ENCODE results near the gene PXDC1. TPM values are rescaled to one million over a fixed set of nuclear protein-coding genes. Genes with fewer than 3 reads are reported as not detected.

The PXDC1 gene
- total RNA-seq, 1 experiment from 2014 or later: 42.9 TPM

GRCh38 chr6:3798055-3798919 lies 46.8 kb upstream of the PXDC1 start:
- H3K36me3 ChIP-seq (ENCODE audit: control insufficient read depth, insufficient read depth, low read length): no peaks in the 10 kb centered on the region; the same call in 1 of the 2 replicates
- CTCF ChIA-PET: no interaction called here
- BruUV-seq (replicated peaks): TSS peak; percentile 96
- H3K4me1 ChIP-seq: peaks cover 44% of the 10 kb centered on the region
- H3K27me3 ChIP-seq (replicated peaks; ENCODE audit: control insufficient read depth, insufficient read depth, low read length): no peaks in the 10 kb centered on the region
- H3K27ac Mint-ChIP-seq (ENCODE audit: unreplicated experiment): peak overlapping the region; percentile 94
- no peaks in the 10 kb centered on the region for H3K27me3 Mint-ChIP-seq (ENCODE audit: insufficient read depth, unreplicated experiment)
- H3K9me3 Mint-ChIP-seq (ENCODE audit: unreplicated experiment): no peaks in the 10 kb centered on the region
- TF ChIP-seq, protein P1, sequence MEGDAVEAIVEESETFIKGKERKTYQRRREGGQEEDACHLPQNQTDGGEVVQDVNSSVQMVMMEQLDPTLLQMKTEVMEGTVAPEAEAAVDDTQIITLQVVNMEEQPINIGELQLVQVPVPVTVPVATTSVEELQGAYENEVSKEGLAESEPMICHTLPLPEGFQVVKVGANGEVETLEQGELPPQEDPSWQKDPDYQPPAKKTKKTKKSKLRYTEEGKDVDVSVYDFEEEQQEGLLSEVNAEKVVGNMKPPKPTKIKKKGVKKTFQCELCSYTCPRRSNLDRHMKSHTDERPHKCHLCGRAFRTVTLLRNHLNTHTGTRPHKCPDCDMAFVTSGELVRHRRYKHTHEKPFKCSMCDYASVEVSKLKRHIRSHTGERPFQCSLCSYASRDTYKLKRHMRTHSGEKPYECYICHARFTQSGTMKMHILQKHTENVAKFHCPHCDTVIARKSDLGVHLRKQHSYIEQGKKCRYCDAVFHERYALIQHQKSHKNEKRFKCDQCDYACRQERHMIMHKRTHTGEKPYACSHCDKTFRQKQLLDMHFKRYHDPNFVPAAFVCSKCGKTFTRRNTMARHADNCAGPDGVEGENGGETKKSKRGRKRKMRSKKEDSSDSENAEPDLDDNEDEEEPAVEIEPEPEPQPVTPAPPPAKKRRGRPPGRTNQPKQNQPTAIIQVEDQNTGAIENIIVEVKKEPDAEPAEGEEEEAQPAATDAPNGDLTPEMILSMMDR (IDR thresholded peaks at IDR 0.05; ENCODE audit: insufficient read depth in 1 of 2, low read depth in 1 of 2, low read length in 1 of 2, severe bottlenecking in 1 of 2, unreplicated experiment in 1 of 2): no peak
- H3K4me1 Mint-ChIP-seq (ENCODE audit: low read depth, unreplicated experiment): peaks cover 40% of the 10 kb centered on the region
- DNase-seq: peak in 1 of 2 experiments; percentile 24
- H3K9me3 ChIP-seq: no peaks in the 10 kb centered on the region
- H3K4me3 Mint-ChIP-seq (ENCODE audit: unreplicated experiment): no peak overlapping the region
- H3K36me3 Mint-ChIP-seq (ENCODE audit: insufficient read depth, unreplicated experiment): peaks cover 19% of the 10 kb centered on the region
- intact Hi-C loops (cut with micrococcal nuclease; ENCODE audit: unreplicated experiment): no loop called here
- no peak overlapping the region for H3K4me3 ChIP-seq (ENCODE audit: low read depth, low read length)
- POLR2A ChIA-PET: no interaction called here

DNA sequence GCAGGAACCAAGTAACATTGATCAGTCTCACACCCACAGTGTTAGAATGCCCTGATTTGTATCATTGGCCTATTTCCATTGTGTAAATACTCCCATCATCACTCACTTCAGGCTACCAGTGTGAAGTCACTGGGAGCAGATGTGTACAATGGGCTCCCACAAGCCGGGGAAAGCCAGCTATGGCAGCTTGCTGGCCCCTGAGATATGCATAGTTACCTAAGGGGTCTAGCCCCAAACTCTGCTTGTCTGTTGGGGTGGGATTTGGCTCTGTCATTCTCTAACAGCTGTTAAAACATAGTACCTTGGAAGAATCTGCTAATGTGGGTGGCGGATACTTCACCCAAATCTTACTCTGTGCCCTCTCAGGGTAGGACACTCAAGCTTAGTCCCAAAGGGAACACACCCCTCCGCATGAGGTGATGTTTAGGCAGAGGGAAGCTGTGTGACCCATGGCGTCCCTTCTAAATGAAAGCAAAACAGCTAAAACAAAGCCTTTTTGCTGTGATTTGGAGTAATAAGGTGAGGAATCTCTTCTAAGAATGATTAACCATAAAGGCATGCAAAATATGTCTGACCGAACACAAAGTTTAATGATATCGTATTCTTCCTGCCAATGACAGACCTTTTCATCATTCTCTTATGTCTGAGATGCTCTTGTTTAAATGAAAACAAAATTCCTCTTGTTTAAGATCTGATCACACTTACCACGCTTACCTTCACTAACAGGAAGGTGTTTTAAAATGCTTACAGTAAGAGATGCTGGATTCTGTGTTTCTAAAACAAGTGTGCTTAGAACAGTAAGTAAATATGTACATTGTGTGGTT lies 45.9 kb upstream of the PXDC1 start:
- Mint-ChIP-seq H3K27me3 (ENCODE audit: insufficient read depth, unreplicated experiment) (no peaks in the 10 kb centered on the region), H3K9me3 (ENCODE audit: unreplicated experiment) (no peaks in the 10 kb centered on the region), H3K36me3 (ENCODE audit: insufficient read depth, unreplicated experiment) (peaks cover 19% of the 10 kb centered on the region), H3K4me1 (ENCODE audit: low read depth, unreplicated experiment) (peaks cover 40% of the 10 kb centered on the region), H3K27ac (ENCODE audit: unreplicated experiment) (peak overlapping the region; percentile 94), H3K4me3 (ENCODE audit: unreplicated experiment) (peak overlapping the region; percentile 40)
- CTCF ChIA-PET: interaction anchor here (0.6 kb wide), 1 partner anchor 181 kb away, joined by 3 read pairs; no protein-coding TSS in a partner anchor
- POLR2A ChIA-PET: no interaction called here
- TF ChIP-seq, protein P1 (IDR thresholded peaks at IDR 0.05; ENCODE audit: insufficient read depth in 1 of 2, low read depth in 1 of 2, low read length in 1 of 2, severe bottlenecking in 1 of 2, unreplicated experiment in 1 of 2): no peak
- Histone ChIP-seq H3K27me3 (replicated peaks; ENCODE audit: control insufficient read depth, insufficient read depth, low read length) (no peaks in the 10 kb centered on the region), H3K4me1 (peaks cover 44% of the 10 kb centered on the region), H3K36me3 (ENCODE audit: control insufficient read depth, insufficient read depth, low read length) (no peaks in the 10 kb centered on the region; the same call in 1 of the 2 replicates), H3K9me3 (no peaks in the 10 kb centered on the region), H3K4me3 (ENCODE audit: low read depth, low read length) (no peak overlapping the region)
- DNase-seq: peak in 1 of 2 experiments; percentile 52
- intact Hi-C loops (cut with micrococcal nuclease; ENCODE audit: unreplicated experiment): loop anchor here (1.0 to 2.0 kb wide), 3 partner anchors 8 to 110 kb away; partner anchors contain the start of gene PXDC1
- BruUV-seq (replicated peaks): TSS peak; percentile 98

DNA sequence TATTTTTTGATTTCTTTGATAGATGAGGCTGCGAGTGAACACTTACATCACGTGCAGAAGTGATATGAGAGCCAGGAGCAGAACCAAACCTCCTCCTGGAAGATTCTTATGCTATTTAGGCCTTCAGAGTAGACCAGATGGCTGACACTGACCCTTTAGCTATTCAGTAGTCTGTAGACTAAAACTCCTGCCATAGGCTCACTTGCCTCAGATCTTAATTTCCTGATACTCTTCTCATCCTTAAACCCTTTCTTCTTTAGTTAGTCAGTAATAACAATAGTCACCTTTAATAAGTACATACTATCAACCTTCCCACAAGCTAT lies 45.2 kb upstream of the PXDC1 start:
- Histone ChIP-seq H3K4me3 (ENCODE audit: low read depth, low read length) (no peak overlapping the region), H3K36me3 (ENCODE audit: control insufficient read depth, insufficient read depth, low read length) (no peaks in the 10 kb centered on the region; the same call in 1 of the 2 replicates), H3K9me3 (no peaks in the 10 kb centered on the region), H3K4me1 (peaks cover 44% of the 10 kb centered on the region), H3K27me3 (replicated peaks; ENCODE audit: control insufficient read depth, insufficient read depth, low read length) (no peaks in the 10 kb centered on the region)
- Mint-ChIP-seq H3K4me3 (ENCODE audit: unreplicated experiment) (no peak overlapping the region), H3K4me1 (ENCODE audit: low read depth, unreplicated experiment) (peaks cover 38% of the 10 kb centered on the region), H3K9me3 (ENCODE audit: unreplicated experiment) (no peaks in the 10 kb centered on the region), H3K27me3 (ENCODE audit: insufficient read depth, unreplicated experiment) (no peaks in the 10 kb centered on the region), H3K27ac (ENCODE audit: unreplicated experiment) (peak overlapping the region; percentile 94), H3K36me3 (ENCODE audit: insufficient read depth, unreplicated experiment) (peaks cover 15% of the 10 kb centered on the region)
- POLR2A ChIA-PET: no interaction called here
- CTCF ChIA-PET: no interaction called here
- intact Hi-C loops (cut with micrococcal nuclease; ENCODE audit: unreplicated experiment): loop anchor here (1.0 to 2.0 kb wide), 3 partner anchors 7 to 111 kb away; partner anchors contain the start of gene PXDC1
- TF ChIP-seq, protein P1 (IDR thresholded peaks at IDR 0.05; ENCODE audit: insufficient read depth in 1 of 2, low read depth in 1 of 2, low read length in 1 of 2, severe bottlenecking in 1 of 2, unreplicated experiment in 1 of 2): no peak
- BruUV-seq (replicated peaks): no TSS peak
- no peak for DNase-seq
